Vagina (tissue), 2 donors: Measurements from ENCODE around the gene HBB.

Source experiments
- CTCF ChIP-seq, 3 experiments: fragments of 450-650 bp in 2 of 3; fragments of 200-600 bp in 1 of 3; sonication (generic) in 1 of 3; IDR thresholded peaks; one replicate each; pipeline ENCODE4 v1.5.1; 2017 to 2019; ENCODE audit warnings: antibody characterized with exemption in 3 of 3, mild to moderate bottlenecking in 2 of 3, moderate library complexity in 2 of 3
- POLR2A ChIP-seq, 2 donors: fragments of 450-650 bp; IDR thresholded peaks; one replicate each; pipeline ENCODE4 v1.6.1; 2017; ENCODE audit warnings: antibody characterized with exemption in 2 of 2, mild to moderate bottlenecking in 2 of 2, moderate library complexity in 2 of 2
- POLR2AphosphoS5 ChIP-seq, 2 donors: sonication (generic); formaldehyde crosslinking; IDR thresholded peaks; one replicate each; pipeline ENCODE4 v1.9.0; 2017; ENCODE audit warnings: antibody characterized with exemption in 2 of 2, mild to moderate bottlenecking in 2 of 2, low read depth in 1 of 2; ENCODE audit not compliant: insufficient read depth in 1 of 2

- TF ChIP-seq CTCF (IDR thresholded peaks at IDR 0.05) (no peak), POLR2A (IDR thresholded peaks at IDR 0.05) (no peak), POLR2AphosphoS5 (IDR thresholded peaks at IDR 0.05; ENCODE audit: insufficient read depth in 1 of 2, low read depth in 1 of 2) (no peak)
These were observed 30.8 kb downstream of the HBB start for GRCh38 chr11:5196067-5196466.
